Activated T-helper 2 cell treated with anti-CD3 and anti-CD28 coated beads, Interferon-gamma antibody, Interleukin-2, Interleukin-4, amounts not matched to agents 10 μg/mL and 5 μg/mL and 100 μg/mL, durations not matched to agents 14 hours and 24 hours and 36 hours (primary cell): ENCODE measurements around the gene GNA12. TPM values are rescaled to one million over a fixed set of nuclear protein-coding genes. Genes with fewer than 3 reads are reported as not detected.
A peak's percentile ranks its signal among the peaks of the same experiment; 100 is the strongest.

Experiments
- DNase-seq: peaks from one replicate; pipeline ENCODE4 v3.0.0; 2021; ENCODE audit warnings: low spot score
- H3K27ac Mint-ChIP-seq: one replicate; pipeline ENCODE4 v1.8.0; 2021; ENCODE audit warnings: mixed read lengths
- H3K27me3 Mint-ChIP-seq: one replicate; pipeline ENCODE4 v1.8.0; 2021; ENCODE audit warnings: low read depth, mixed read lengths
- H3K36me3 Mint-ChIP-seq: one replicate; pipeline ENCODE4 v1.8.0; 2021; ENCODE audit warnings: low read depth, mixed read lengths
- H3K4me1 Mint-ChIP-seq: one replicate; pipeline ENCODE4 v1.8.0; 2021; ENCODE audit warnings: low read depth, mixed read lengths
- H3K4me3 Mint-ChIP-seq: one replicate; pipeline ENCODE4 v1.8.0; 2021; ENCODE audit warnings: low read depth, mild to moderate bottlenecking, moderate library complexity, mixed read lengths
- H3K9me3 Mint-ChIP-seq: one replicate; pipeline ENCODE4 v1.8.0; 2021; ENCODE audit warnings: mixed read lengths
- intact Hi-C: fragments of 100-400 bp; cut with micrococcal nuclease; formaldehyde crosslinking; loops from one replicate; pipeline ENCODE4 v1.15.1; 2023
- total RNA-seq: library from RNA; stranded (reverse); gene quantifications from 2 replicates; pipeline ENCODE4 v1.2.3, GENCODE V29; 2022

Gene GNA12
- total RNA-seq, 1 donor from 2014 or later = 40.9 TPM

DNA sequence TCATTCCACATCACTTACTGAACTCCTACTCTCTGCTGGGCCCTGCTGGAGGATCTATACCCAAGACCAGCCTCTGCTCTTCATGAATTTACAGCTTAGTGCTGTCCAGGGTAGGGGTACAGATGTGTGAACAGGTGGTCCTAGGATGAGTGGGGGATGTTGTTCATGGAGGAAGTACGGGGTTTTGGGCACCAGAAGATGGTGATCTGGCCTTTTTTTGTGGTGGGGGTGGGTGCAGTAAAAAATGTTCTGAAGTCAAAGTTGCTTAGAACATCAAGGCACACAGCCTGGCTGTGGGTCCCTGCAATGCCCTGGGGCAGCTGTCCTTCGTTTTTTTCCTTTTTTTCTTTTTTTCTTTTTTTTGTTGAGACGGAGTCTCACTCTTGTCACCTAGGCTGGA lies 34.2 kb upstream of the GNA12 start:
- Mint-ChIP-seq H3K27me3 (no peaks in the 10 kb centered on the region), H3K4me3 (no peak overlapping the region), H3K36me3 (no peaks in the 10 kb centered on the region), H3K4me1 (peaks cover 21% of the 10 kb centered on the region), H3K27ac (no peak overlapping the region), H3K9me3 (no peaks in the 10 kb centered on the region)
- DNase-seq = no peak
- intact Hi-C loops = no loop called here

DNA sequence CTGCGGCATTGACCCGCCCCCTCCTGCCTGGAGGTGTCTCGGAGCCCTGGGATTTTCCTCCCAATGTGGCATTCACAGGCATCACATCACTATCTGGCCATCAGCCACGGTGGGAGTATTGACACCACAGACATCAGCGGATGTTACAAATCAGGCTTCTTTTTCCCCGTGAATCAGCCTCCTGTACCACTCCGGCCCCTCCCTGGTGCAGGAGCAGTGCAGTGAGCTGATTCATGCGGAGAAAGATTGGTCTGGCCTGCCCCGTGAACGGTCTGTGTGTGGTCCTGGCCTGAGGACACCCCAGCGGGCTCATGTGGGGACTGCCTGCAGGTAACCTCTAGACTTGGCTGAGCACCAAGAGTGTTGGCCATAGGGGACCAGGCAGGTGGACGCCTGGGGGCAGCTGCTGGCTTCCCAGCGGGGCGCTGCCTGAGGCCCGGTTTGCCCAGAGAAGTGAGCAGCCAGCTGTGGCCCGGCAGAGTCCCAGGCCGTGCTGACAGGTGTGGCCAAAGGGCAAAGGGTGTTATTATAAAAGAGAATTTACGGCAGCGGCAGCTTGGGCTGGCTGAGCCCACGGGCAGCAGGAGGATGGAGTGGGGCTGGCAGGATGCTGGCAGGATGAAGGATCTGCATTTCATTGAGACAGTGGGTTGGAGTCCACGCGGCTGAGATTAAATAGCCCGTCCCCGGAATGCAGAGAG lies 32.1 kb upstream of the GNA12 start:
- no peak overlapping the region for H3K4me3 Mint-ChIP-seq
- no peak overlapping the region for H3K27ac Mint-ChIP-seq
- H3K27me3 Mint-ChIP-seq = no peaks in the 10 kb centered on the region
- no peaks in the 10 kb centered on the region for H3K36me3 Mint-ChIP-seq
- intact Hi-C loops = no loop called here
- no peaks in the 10 kb centered on the region for H3K9me3 Mint-ChIP-seq
- no peak for DNase-seq
- peaks cover 26% of the 10 kb centered on the region for H3K4me1 Mint-ChIP-seq

DNA sequence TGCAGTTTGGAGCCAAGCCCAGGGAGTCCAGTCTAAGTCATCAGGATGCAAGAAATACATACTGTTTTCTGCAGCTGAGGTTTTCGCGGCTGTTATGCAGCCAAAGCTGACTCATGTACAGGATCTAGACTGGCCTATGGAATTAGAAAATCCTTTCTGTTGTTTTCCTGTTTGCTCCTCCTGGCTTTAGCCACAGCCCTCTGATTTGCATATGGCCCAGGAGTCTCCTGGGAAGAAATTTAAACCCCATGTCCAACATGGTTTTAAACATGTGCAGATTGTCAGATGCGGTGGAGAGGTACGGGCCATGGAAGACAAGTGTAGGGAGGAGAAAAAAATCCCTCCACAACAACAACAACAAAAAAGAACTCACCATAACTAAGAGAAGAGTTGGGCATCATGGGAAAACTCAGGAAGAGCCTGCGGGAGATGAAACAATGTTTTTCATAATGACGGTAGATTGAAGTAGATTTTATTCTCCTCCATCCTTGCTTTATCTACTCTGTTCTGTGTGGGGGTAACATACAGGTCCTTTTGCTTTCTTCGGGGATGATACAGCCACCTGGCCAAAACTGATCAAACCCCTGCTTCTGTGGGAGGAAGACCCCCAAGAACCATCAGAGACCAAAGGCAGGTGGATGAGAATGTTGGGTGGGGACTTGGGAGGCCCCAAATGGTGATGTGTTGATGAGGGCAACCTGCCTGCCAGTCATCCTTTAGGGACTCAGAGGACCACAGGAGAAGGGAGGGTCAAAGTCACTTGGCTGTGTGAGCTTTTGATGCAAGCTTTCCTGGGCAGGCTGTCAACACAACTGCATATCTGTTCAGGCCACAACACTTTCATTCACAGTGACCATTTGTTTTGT lies 29.8 kb upstream of the GNA12 start:
- Mint-ChIP-seq H3K36me3 (no peaks in the 10 kb centered on the region), H3K4me3 (no peak overlapping the region), H3K27me3 (no peaks in the 10 kb centered on the region), H3K4me1 (peaks cover 35% of the 10 kb centered on the region), H3K27ac (peak overlapping the region; percentile 51), H3K9me3 (no peaks in the 10 kb centered on the region)
- intact Hi-C loops = no loop called here
- no peak for DNase-seq

DNA sequence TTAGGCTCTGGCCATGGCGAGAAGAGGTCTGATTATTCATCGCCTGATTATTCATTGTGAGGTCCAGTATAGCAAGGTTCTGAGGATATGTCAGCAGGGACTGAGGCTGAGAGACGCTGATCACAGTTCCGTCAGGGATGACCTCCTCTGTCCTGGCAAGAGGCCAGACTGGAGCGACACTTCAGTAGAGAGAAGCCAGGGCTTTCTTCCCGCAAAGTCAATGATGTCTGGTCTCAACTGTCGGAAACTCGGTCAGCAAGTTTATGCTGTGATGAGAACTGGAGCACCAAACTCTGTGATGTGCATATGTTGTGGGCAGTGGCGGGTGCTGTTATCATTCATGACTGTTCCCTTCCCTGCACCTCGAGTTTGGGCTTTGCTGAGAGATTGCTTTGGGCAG lies 29.0 kb upstream of the GNA12 start:
- H3K9me3 Mint-ChIP-seq = no peaks in the 10 kb centered on the region
- no peaks in the 10 kb centered on the region for H3K36me3 Mint-ChIP-seq
- H3K4me1 Mint-ChIP-seq = peaks cover 28% of the 10 kb centered on the region
- H3K4me3 Mint-ChIP-seq = no peak overlapping the region
- intact Hi-C loops = no loop called here
- H3K27me3 Mint-ChIP-seq = no peaks in the 10 kb centered on the region
- no peak overlapping the region for H3K27ac Mint-ChIP-seq
- no peak for DNase-seq

DNA sequence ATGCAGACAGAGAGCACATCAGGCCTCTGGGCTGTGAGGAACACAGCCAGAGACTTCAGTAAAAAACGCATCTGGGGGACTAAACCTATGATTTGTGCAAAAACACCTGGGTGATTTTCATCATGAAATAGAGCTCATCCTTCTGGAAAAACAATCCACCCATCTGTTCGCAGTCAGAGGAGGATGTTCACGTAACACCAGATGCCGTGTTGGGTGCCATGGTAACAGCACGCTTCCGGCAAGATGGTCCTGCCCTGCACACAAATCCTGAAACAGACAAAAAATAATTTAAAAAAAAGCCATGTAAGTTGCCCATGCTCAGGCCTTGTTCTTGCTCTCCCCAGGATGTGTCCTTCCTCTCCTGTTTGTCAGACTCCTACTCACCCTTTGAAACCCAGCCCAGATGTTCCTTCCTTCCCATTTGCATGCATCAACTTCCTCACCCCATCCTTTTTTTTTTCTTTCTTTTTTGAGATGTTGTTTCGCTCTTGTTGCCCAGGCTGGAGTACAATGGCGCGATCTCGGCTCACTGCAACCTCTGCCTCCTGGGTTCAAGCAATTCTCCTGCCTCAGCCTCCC lies 28.3 kb upstream of the GNA12 start:
- no peaks in the 10 kb centered on the region for H3K27me3 Mint-ChIP-seq
- intact Hi-C loops = no loop called here
- DNase-seq = no peak
- H3K9me3 Mint-ChIP-seq = no peaks in the 10 kb centered on the region
- no peaks in the 10 kb centered on the region for H3K36me3 Mint-ChIP-seq
- H3K27ac Mint-ChIP-seq = no peak overlapping the region
- H3K4me3 Mint-ChIP-seq = no peak overlapping the region
- peaks cover 27% of the 10 kb centered on the region for H3K4me1 Mint-ChIP-seq

DNA sequence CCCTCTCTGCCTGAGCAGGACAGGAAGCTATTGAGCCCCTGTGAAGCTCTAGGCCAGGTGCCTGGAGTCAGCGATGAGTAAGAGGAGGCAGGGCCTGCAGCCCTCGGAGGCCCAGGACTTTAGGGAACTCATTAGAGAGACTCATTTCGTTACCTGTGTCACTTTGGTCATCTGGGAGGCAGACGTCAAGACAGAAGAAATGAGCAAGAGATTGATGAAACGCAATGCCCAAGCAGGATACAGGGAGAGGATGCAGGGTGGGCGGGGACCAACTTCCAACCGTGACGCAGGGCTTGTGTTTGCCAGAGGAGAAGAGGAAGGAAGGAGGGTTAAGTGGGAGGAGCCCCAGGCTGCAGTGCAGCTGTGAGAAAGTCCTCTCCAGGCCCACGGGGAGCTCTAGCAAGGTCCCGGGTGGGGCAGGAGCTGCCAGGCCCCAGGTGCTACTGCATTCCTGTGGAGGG lies 26.4 kb upstream of the GNA12 start:
- peak overlapping the region; percentile 40 for H3K27ac Mint-ChIP-seq
- H3K36me3 Mint-ChIP-seq = no peaks in the 10 kb centered on the region
- H3K9me3 Mint-ChIP-seq = no peaks in the 10 kb centered on the region
- peak; percentile 51 for DNase-seq
- H3K4me3 Mint-ChIP-seq = peak overlapping the region; percentile 10
- intact Hi-C loops = no loop called here
- peaks cover 27% of the 10 kb centered on the region for H3K4me1 Mint-ChIP-seq
- H3K27me3 Mint-ChIP-seq = no peaks in the 10 kb centered on the region

DNA sequence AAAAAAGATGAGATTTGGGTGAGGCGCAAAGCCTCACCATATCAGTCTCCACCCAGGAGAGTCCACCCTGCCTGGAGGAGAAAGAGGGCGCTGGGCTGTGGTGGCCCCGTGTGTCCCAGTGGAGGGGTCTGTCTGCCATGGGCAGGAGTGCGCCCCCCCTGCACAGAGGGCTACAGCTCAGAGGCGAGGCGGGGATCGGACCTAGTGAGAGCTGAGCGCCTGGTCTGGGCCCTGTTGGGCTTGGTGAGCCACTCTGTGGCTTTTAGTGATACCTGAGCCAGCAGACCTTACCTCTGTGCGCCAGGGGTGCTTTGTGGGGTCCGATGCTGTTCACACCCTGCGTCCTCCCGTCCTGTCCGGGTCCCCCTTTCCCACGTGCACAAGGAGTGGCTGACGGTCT lies 25.9 kb upstream of the GNA12 start:
- H3K4me1 Mint-ChIP-seq = peaks cover 26% of the 10 kb centered on the region
- intact Hi-C loops = loop anchor here (5.0 to 10.0 kb wide), 4 partner anchors 85 to 802 kb away; partner anchors contain the start of gene SDK1
- peak overlapping the region; percentile 40 for H3K27ac Mint-ChIP-seq
- H3K36me3 Mint-ChIP-seq = no peaks in the 10 kb centered on the region
- no peak for DNase-seq
- H3K4me3 Mint-ChIP-seq = peak overlapping the region; percentile 10
- H3K9me3 Mint-ChIP-seq = no peaks in the 10 kb centered on the region
- no peaks in the 10 kb centered on the region for H3K27me3 Mint-ChIP-seq

DNA sequence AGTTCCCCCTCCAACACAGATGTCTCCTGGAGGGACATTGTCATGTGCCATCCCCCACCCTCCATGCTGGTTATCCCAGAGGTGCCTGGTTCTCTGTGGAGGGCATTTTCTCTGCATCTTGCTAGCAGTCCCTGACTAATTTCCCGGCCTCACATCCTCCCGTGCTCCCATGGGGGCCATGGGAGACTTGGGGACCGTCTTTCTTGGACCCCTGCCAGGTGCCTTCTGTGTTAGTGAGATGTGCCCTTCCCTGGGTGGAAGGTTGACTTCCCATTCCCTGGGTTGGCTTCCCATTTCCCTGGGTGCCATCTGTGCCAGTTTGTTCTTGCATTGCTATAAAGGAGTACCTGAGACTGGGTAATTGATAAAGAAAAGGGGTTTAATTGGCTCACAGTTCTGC lies 22.5 kb upstream of the GNA12 start:
- no peak for DNase-seq
- intact Hi-C loops = loop anchor here (5.0 to 10.0 kb wide), 4 partner anchors 88 to 806 kb away; partner anchors contain the start of gene SDK1

DNA sequence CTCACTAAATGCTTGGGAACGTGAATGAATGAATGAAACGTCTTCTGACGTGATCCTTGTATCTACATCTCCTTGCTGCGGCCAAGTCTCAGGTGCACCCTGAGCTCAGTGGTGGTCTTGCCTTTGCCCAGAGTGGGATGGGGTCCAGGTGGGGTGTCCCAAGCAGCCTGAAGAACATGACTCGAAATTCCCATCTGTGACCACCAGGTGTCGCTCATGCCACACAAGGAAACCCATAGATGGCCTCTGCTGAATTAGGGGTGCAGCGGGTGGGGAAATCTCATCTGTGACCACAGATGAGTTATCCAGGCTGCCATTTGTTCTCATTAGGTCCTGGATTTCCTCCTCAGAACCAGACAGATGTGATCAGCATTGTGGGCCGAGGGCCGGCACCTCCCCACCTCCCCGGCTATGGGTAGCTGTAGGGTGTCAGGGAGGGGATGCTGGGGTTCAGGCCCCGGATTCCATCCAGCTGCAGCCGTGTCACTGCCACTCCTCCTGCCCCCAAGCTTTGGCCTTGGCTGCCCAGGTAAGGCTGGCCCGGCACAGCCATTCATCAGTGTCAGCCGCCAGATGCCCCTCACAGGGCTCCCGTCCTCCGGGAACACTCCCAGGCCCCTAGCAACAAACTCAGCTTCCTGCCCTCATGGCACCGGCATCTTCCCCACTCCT lies 21.0 kb upstream of the GNA12 start:
- H3K36me3 Mint-ChIP-seq = no peaks in the 10 kb centered on the region
- H3K4me3 Mint-ChIP-seq = peak overlapping the region; percentile 20
- H3K4me1 Mint-ChIP-seq = peaks cover 30% of the 10 kb centered on the region

More for the DNA sequence above, 22.5 kb upstream of the GNA12 start:
- Mint-ChIP-seq H3K27me3 (no peaks in the 10 kb centered on the region), H3K4me3 (no peak overlapping the region), H3K4me1 (peaks cover 40% of the 10 kb centered on the region), H3K9me3 (no peaks in the 10 kb centered on the region), H3K36me3 (no peaks in the 10 kb centered on the region), H3K27ac (no peak overlapping the region)

DNA sequence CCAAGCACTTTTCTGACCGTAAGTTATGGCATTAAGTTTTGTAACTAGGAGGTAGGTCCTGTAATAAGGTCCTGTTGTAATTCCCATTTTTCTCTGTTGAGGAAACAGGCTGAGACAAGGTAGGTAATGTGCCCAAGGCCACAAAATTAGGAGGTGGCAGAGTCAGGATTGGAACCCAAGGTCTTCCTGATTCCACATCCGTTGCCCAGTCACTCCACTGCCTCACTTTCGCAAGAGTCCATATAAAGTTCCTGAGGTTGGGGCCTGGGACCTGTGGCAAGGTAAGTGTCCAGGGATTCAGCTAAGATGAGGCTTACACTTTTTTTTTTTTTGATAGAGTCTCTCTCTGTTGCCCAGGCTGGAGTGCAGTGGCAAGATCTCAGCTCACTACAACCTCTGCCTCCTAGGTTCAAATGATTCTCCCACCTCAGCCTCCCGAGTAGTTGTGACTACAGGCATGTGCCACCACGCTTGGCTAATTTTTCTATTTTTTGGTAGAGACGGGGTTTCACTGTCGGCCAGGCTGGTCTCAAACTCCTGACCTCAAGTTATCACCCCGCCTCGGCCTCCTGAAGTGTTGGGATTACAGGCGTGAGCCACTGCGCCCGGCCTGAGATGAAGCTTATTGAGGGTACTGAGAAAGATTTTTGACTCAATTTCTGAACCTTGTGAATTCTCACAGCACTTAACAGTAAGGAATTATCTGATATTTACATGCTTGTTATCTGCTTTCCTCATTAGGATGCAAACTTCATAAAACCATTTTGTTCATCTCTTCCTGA lies 20.3 kb upstream of the GNA12 start:
- intact Hi-C loops = loop anchor here (2.0 to 10.0 kb wide), 5 partner anchors 90 to 440 kb away; partner anchors contain the start of gene SDK1
- H3K4me3 Mint-ChIP-seq = no peak overlapping the region
- H3K36me3 Mint-ChIP-seq = no peaks in the 10 kb centered on the region
- no peak for DNase-seq
- no peaks in the 10 kb centered on the region for H3K9me3 Mint-ChIP-seq
- peak overlapping the region; percentile 94 for H3K27ac Mint-ChIP-seq
- H3K27me3 Mint-ChIP-seq = no peaks in the 10 kb centered on the region
- peaks cover 25% of the 10 kb centered on the region for H3K4me1 Mint-ChIP-seq

More for the DNA sequence above, 21.0 kb upstream of the GNA12 start:
- Mint-ChIP-seq H3K27ac (peak overlapping the region; percentile 79), H3K9me3 (no peaks in the 10 kb centered on the region), H3K27me3 (no peaks in the 10 kb centered on the region)
- peak; percentile 61 for DNase-seq
- intact Hi-C loops = loop anchor here (1.0 to 10.0 kb wide), 7 partner anchors 90 to 1032 kb away; partner anchors contain the start of gene SDK1

DNA sequence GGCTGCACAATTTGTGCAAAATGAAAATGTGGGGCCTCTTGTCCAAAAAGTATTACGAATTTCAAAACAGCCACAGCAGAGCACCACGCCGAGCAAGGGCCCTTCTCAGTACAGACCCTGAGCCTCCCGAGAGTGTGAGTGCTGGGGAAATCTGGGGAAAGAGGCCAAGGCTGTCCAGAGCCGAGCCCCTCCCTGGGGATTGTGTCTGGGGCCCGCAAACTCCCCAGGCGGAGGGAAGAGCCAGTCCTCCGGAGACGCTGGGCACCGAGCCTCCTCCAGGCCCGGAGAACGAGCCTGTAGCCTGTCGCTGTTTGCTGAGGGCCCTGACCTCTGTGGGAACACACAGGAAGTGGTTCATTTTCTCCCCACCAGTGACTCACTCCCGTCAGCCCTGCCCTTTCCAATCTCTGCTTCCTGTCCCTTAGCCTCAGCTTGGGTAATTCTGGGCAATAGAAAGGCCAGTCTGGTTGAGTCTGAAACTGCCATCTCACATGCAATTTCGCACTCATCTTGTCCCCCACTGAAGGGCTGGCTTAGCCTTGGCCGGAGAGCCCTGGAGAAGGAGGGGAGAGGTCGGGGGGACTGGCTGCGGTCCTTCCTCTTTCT lies 19.5 kb upstream of the GNA12 start:
- Mint-ChIP-seq H3K27me3 (no peaks in the 10 kb centered on the region), H3K36me3 (no peaks in the 10 kb centered on the region), H3K4me3 (peak overlapping the region; percentile 68), H3K9me3 (no peaks in the 10 kb centered on the region), H3K27ac (peak overlapping the region; percentile 94), H3K4me1 (peaks cover 23% of the 10 kb centered on the region)
- intact Hi-C loops = loop anchor here (1.0 to 10.0 kb wide), 7 partner anchors 12 to 441 kb away; partner anchors contain the start of gene SDK1
- peak; percentile 71 for DNase-seq
